GM21619 (cell line): Measurements from ENCODE around the gene CTSC.

Experiments used
- ATAC-seq: cut with Tn5 transposase; IDR thresholded peaks from one replicate; pipeline ENCODE4 v1.9.1; 2021; ENCODE audit not compliant: unreplicated experiment

The CTSC gene

DNA sequence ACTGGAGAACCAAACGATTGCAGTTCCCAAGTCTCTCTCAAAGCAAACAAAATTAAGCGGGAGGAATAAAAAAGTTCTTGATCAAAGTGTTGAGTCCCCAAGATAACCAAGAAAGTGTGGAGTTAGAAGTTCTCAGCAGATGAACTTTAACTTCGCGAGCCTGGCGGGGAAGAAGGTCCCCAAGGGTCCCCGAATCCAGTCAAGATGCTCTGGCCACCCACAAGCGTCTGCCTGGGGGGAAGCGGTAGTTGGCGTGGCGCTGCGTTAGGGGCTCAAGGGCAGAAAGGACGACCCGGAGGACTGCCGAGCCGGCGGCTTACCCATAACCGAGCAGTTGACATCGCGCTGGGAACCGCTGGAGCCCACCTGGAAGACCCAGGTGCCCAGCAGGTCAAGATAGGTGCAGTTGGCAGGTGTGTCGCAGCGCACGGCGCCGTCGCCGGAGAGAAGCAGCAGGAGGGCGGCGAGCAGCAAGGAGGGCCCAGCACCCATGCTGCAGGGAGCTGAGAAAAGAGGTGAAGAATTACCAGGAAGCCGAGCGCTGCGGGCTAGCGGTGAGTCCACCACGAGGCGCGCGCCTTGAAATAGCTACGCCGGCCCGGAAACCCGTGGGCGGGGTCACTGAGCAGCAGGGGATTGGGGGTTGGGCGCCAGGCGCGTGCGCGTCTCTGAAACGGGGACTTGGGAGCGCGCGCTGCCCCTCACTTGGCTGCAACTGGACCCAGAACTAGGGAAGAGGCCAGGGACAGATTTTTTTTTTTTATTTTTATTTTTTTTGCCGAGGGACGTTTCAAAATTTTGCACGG lies at the start of gene CTSC:
Gene CTSC (minus strand): TSS at position 556 of the 806 bp plus-strand sequence. CDS start 64 bp downstream, at position 492.
- peak; percentile 91 for ATAC-seq

- no peak for ATAC-seq
Observed at GRCh38 chr11:88384669-88385005, 47.1 kb upstream of the CTSC start.

GRCh38 chr11:88384004-88384668 lies 46.6 kb upstream of the CTSC start:
- ATAC-seq = no peak

DNA sequence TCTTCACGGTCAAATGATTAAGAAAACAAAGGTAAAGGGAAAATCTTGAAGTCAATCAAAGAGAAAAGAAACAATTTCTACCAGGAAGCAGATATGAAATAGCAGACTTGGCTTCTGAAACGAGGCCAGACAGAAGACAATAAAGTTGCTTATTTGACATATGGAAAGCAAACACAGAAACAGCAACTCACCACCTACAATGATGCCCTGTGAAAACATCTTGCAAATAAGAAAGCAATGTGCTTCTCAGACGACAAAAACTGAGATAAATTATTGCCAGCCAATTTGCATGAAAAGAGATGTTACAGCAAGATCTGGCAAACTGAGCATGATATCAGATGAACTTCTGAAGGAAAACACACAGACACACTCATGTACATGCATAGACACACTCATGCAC lies 45.9 kb upstream of the CTSC start:
- ATAC-seq = no peak

DNA sequence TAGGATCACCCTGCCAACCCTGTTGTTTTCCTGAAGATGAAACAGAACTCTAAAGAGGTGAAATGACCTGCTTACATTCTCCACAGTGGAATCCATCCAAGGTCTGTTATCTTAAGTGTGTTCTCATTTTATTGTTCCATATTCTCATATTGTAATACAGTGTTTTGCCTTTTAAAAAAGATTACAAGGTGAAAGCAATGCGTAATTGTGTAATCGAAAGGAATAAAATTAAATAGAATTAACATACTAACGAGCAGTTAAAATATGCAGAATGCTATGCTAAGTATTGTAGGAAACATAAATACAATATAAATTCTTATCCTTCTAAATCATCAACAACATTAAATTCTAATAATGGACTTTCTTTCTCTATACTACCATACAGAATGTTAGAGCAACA lies 41.6 kb upstream of the CTSC start:
- no peak for ATAC-seq

GRCh38 chr11:88378422-88379066 lies 41.0 kb upstream of the CTSC start:
- ATAC-seq = no peak

- no peak for ATAC-seq
Observed at GRCh38 chr11:88377646-88378045, 40.1 kb upstream of the CTSC start.

- no peak for ATAC-seq
Observed at GRCh38 chr11:88377144-88377543, 39.6 kb upstream of the CTSC start.

DNA sequence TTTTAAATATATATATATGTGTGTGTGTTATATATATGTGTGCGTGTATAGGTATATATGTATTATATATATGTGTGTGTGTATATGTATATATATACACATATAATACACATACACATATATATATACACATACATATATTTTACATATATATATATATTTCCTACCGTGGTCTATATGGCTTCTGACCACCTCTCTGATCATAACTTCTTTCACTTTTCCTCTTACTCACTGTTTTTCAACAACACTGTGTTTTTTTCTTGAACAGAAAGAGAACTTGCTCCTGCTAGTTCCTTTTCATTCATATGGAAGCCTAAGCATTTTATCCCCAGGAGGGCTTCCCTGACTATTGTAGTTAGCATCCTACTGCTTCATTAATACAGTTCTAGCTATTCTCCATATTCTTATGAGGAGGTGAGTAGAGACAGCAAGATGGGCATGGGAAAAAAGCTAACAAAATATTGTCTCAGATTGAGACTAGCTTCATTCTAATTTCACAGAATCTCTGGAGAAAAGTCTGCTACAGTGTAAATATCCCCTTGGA lies 38.5 kb upstream of the CTSC start:
- ATAC-seq = no peak

DNA sequence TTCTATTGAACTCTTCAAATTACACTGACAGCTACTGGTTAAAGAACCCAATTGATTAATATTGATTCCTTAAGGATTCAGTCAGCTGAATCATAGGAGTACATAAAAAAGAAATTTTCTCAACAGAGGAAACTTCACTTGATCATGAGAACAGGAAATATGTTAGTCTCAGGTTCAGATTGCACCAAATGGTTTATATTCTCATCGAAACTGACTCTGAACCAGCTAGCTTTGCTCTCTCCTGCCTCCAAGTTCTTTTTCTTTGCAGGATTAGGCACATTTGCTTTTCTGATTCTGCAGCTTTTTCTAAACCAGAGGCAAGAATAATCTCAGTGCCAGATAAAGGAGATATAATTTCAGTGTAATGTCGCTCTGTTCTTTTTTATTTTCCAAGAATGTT lies 33.2 kb upstream of the CTSC start:
- no peak for ATAC-seq

DNA sequence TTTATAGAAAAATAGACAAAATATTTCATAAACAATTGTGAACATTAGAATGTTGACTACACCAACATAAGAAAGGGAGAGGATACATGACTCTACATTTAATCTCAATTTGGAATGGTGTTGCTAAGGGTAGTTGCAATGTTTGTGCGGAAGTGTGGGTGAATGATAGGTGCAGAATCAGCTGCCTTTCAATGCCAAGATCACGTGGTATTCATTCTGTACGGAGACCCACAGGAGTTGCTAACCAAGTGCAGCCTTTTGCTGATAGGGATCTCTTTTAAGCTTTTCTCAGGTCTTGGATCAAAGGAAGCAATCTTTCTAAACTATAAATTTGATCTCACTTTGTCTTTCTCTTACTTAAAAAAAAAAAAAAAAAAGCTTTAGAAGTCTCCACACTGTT lies 29.8 kb upstream of the CTSC start:
- ATAC-seq = no peak

DNA sequence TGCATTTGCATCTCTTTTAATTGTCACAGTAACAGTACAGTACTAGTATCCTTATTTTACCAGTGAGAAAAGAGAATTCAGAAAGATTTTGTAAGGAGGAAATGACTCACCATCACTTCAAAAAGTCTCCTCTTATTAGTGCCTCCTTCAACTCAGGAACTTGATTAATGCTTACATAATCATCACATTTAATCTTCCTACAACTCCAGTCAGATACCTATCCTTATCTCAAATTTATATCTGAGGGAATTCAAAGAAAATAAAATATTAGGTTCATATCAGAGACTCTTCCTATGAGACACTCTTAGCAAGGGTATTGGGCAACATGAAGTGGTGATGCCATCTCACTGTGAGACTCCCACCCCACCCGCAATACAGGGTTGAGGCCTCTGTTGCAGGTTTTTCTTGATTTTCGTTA lies 26.1 kb upstream of the CTSC start:
- ATAC-seq = peak; percentile 26

- ATAC-seq = no peak
Observed at GRCh38 chr11:88363004-88363403, 25.5 kb upstream of the CTSC start.

- peak; percentile 17 for ATAC-seq
Observed at GRCh38 chr11:88360141-88360540, 22.6 kb upstream of the CTSC start.

DNA sequence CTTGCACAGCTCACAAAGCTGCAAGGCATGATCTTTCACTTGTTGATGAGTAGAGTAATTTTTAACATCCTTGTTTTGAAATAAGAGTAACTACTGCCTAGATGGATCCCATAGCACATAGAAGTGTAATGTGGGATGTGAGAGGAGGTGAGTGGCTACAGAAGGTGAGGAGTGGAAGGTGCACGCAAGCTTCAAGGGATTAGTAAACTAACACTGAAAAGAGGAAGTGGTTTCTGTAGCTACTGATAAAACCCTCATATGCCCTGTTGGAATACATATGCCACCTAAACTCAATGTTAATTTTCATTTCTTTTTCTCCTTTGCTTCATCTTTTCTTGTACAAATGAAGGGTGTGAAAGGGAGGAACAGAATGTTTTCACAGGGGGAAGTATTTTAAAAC lies 22.0 kb upstream of the CTSC start:
- ATAC-seq = peak; percentile 53

DNA sequence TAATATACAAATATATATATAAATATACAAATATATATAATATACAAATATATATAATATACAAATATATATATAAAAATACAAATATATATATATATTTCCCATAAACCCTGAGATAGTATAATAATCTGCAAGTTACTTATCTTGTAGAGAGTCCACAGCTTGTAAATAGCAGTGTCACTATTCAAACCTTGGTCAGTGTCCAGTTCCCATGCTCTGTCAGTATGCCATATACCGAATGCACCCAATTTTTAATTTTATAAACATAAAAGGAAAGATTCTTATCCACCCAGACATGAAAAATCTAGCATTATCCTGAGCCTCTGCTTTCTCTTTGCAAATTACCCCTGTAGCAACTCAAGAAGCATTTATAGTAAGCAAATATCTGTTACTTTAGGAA lies 21.6 kb upstream of the CTSC start:
- no peak for ATAC-seq

DNA sequence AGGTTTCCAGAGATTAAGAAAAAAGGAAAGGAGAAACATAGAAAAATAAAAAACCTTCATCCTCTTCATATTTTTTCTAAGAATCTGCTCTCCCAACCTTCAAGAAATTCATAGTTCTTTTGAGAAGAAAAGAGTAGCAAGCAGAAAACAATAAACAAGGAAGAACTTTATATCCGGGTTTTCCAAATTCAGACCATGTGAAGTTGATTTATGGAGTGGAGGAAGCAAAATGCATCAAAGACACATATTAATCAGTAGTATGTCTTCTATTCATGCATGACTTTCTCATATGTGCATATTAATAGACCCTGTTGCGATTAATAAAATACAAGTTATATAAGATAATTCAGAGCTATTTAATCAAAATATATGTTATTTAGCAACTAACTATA lies 20.5 kb upstream of the CTSC start:
- ATAC-seq = no peak

DNA sequence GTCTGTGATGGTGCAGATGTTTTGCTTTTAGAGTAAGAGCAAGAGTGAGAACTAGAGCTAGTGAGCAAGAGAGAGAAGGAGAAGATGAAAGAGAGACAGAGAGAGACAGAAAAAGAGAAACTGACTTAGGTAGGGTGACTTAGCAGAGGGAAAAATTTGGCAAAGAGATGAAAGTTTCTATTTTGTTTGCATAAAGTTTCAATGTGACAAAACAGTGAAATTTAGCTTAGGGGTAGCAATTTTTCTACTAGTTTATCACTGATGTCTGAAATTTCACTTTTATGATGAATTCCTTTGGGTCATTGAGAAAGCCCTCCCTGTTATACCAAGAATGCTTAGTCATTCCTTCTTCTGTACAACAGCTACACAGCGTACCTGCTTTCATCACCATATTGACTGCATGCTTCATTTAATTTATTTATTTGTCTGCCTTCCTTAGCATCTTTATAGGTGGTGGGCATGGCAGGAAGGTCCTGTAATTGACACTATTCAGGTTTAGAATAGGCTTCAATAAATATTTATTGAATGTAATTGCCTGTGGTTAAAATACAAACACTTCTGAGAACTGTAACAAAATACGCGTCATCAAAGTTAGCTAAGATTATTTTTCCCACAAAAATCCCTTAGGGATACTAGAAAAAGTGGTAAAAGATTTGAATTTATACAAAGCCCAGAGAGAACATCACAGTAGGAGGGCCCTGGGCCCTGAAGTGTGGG lies 19.9 kb upstream of the CTSC start:
- ATAC-seq = peak; percentile 50

DNA sequence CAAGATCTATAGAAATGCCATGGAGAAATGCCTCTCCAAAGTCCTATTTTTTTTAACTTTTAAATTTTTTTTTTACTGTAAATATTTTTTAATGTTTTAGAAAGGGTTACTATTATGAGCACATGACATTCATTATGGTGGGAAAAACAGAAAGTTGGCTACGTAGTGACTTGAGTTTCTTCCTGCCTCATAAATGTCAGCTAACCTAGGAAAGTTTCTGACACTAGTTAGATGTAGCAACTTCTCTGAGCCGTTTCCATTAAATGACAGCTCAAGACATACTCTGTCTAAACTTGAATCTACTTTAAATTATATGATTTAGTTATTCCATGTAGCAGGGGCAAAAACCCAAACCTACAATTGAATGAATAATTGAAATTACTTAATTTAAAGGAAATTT lies 18.4 kb upstream of the CTSC start:
- no peak for ATAC-seq

- no peak for ATAC-seq
Observed at GRCh38 chr11:88354912-88355311, 17.4 kb upstream of the CTSC start.

DNA sequence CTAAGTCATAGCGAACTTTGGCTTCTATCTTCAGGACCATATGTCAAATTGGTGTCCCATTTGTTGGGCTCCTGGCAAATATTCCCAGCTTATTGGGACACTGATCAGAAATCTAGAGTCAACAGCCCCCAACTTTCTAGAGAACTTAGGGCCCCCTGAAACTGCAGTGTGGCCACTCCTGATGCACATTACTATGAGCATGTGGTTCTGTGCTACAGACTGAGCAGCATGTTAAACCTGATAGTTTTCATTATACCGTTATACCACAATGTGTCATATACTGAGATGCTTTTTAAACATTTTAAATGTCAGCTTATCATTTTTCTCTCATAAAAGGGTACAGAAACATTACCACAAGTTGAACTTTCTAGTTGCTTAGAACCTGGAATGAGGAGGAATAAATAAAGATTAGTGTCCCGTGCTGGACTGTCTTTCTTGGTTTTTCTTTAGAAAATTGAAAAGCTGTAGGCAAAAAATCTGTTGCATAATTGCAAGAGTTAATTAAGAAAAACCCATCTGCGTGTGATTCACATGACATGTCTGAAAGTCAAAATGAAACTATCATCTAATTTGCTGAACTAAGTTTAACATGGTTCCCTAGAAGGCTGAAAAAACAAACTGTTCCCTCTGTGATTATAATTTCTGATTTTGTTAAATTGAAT lies 16.4 kb upstream of the CTSC start:
- ATAC-seq = peak; percentile 32
